ENCODE results near the gene CHGA. TPM values are rescaled to one million over a fixed set of nuclear protein-coding genes. Genes with fewer than 3 reads are reported as not detected.

The CHGA gene
- total RNA-seq, 1 donor from 2014 or later, result not detected

GRCh38 chr14:92962031-92962830 is 39.3 kb downstream of the CHGA start:
- H3K4me1 ChIP-seq, result peaks cover 21% of the 10 kb centered on the region
- DNase-seq (no peak), ATAC-seq (no peak)
- H3K36me3 ChIP-seq, result peaks cover 23% of the 10 kb centered on the region
- H3K27ac ChIP-seq, result no peak overlapping the region
- no peak overlapping the region for H3K4me3 ChIP-seq
- no peaks in the 10 kb centered on the region for H3K9me3 ChIP-seq
- no peaks in the 10 kb centered on the region for H3K27me3 ChIP-seq
- no peak for TF ChIP-seq CTCF (IDR thresholded peaks at IDR 0.05)
- intact Hi-C loops (cut with DNase I), result no loop called here

GRCh38 chr14:92962831-92963095 is 39.8 kb downstream of the CHGA start:
- Histone ChIP-seq H3K4me3 (no peak overlapping the region), H3K9me3 (no peaks in the 10 kb centered on the region), H3K27ac (no peak overlapping the region), H3K4me1 (peaks cover 21% of the 10 kb centered on the region), H3K27me3 (no peaks in the 10 kb centered on the region), H3K36me3 (peaks cover 19% of the 10 kb centered on the region)
- ATAC-seq (no peak), DNase-seq (no peak)
- TF ChIP-seq CTCF (IDR thresholded peaks at IDR 0.05), result no peak
- intact Hi-C loops (cut with DNase I), result no loop called here

- H3K4me3 ChIP-seq, result no peak overlapping the region
- H3K36me3 ChIP-seq, result peaks cover 11% of the 10 kb centered on the region
- intact Hi-C loops (cut with DNase I), result no loop called here
- DNase-seq, result no peak
- ATAC-seq, result peak; percentile 4
- H3K4me1 ChIP-seq, result peaks cover 21% of the 10 kb centered on the region
- H3K9me3 ChIP-seq, result no peaks in the 10 kb centered on the region
- TF ChIP-seq CTCF (IDR thresholded peaks at IDR 0.05), result no peak
- H3K27me3 ChIP-seq, result no peaks in the 10 kb centered on the region
- H3K27ac ChIP-seq, result no peak overlapping the region
Measured at GRCh38 chr14:92963301-92964123, 40.6 kb downstream of the CHGA start.

- intact Hi-C loops (cut with DNase I), result no loop called here
- Histone ChIP-seq H3K27me3 (no peaks in the 10 kb centered on the region), H3K9me3 (no peaks in the 10 kb centered on the region), H3K4me1 (peaks cover 21% of the 10 kb centered on the region), H3K27ac (peak overlapping the region; percentile 11), H3K4me3 (no peak overlapping the region), H3K36me3 (peaks cover 6% of the 10 kb centered on the region)
- peak; percentile 42 for ATAC-seq
- TF ChIP-seq CTCF (IDR thresholded peaks at IDR 0.05), result no peak
- peak; percentile 65 for DNase-seq
Measured at GRCh38 chr14:92964124-92965109, 41.5 kb downstream of the CHGA start.

GRCh38 chr14:92965281-92965680 is 42.3 kb downstream of the CHGA start:
- Histone ChIP-seq H3K4me3 (no peak overlapping the region), H3K27ac (no peak overlapping the region), H3K36me3 (peaks cover 6% of the 10 kb centered on the region), H3K4me1 (peaks cover 21% of the 10 kb centered on the region), H3K9me3 (no peaks in the 10 kb centered on the region), H3K27me3 (no peaks in the 10 kb centered on the region)
- ATAC-seq (peak; percentile 38), DNase-seq (no peak)
- no peak for TF ChIP-seq CTCF (IDR thresholded peaks at IDR 0.05)
- intact Hi-C loops (cut with DNase I), result no loop called here
